K562 (cell line): ENCODE measurements around the gene SLC4A2. TPM values are rescaled to one million over a fixed set of nuclear protein-coding genes. Genes with fewer than 3 reads are reported as not detected.

Source experiments
- E2F5 ChIP-seq: sonication (generic); formaldehyde crosslinking; IDR thresholded peaks from 2 replicates; pipeline ENCODE4 v1.8.0; 2022; ENCODE audit warnings: mild to moderate bottlenecking, missing genetic modification reagents
- KLF13 ChIP-seq: fragments of 450-650 bp; IDR thresholded peaks from 2 replicates; pipeline ENCODE4 v1.6.1; 2016; ENCODE audit warnings: missing genetic modification characterization, low read depth, mild to moderate bottlenecking, missing compliant biosample characterization, moderate library complexity, borderline replicate concordance
- MAFK ChIP-seq: IDR thresholded peaks from 2 replicates; pipeline ENCODE4 v1.6.1; 2011; ENCODE audit warnings: low read length, improper control_type of control experiment
- POLR2B ChIP-seq: fragments of 450-650 bp; IDR thresholded peaks from 2 replicates; pipeline ENCODE4 v1.6.1; 2018; ENCODE audit warnings: low read depth; ENCODE audit not compliant: partially characterized antibody
- RAD51 ChIP-seq: fragments of 450-650 bp; IDR thresholded peaks from 2 replicates; pipeline ENCODE4 v1.7.1; 2016; ENCODE audit warnings: low read depth, mild to moderate bottlenecking, borderline replicate concordance
- SIN3B ChIP-seq: fragments of 450-650 bp; IDR thresholded peaks from 2 replicates; pipeline ENCODE4 v1.6.1; 2017; ENCODE audit warnings: low read depth, mild to moderate bottlenecking, moderate library complexity
- TEAD1 ChIP-seq, 2 experiments: fragments of 450-650 bp in 1 of 2; sonication (generic) in 1 of 2; formaldehyde crosslinking; IDR thresholded peaks; 2 replicates each; pipeline versions ENCODE4 v1.4.0 to v1.8.0; 2020 to 2022; ENCODE audit warnings: mild to moderate bottlenecking in 2 of 2, missing genetic modification reagents in 1 of 2
- ZBTB40 ChIP-seq, 2 experiments: fragments of 450-650 bp in 1 of 2; sonication (generic) in 1 of 2; formaldehyde crosslinking in 1 of 2; IDR thresholded peaks; 2 replicates each; pipeline versions ENCODE4 v1.7.1 to v1.9.0; 2016 to 2022; ENCODE audit warnings: inconsistent platforms in 1 of 2, mild to moderate bottlenecking in 1 of 2, missing genetic modification reagents in 1 of 2
- ZKSCAN8 ChIP-seq: fragments of 200-800 bp; sonication (Bioruptor generic); IDR thresholded peaks from 2 replicates; pipeline ENCODE4 v1.6.1; 2016; ENCODE audit warnings: missing genetic modification characterization, missing compliant biosample characterization
- ZNF263 ChIP-seq: sonication (generic); formaldehyde crosslinking; IDR thresholded peaks from 2 replicates; pipeline ENCODE4 v1.8.0; 2022; ENCODE audit warnings: mild to moderate bottlenecking, missing genetic modification reagents, borderline replicate concordance
- ZNF445 ChIP-seq: fragments of 250-450 bp; sonication (Bioruptor Pico); IDR thresholded peaks from 2 replicates; pipeline ENCODE4 v1.4.0; 2020; ENCODE audit warnings: low read depth, mild to moderate bottlenecking, moderate library complexity
- ZNF717 ChIP-seq: fragments of 250-450 bp; sonication (Bioruptor Pico); IDR thresholded peaks from 2 replicates; pipeline ENCODE4 v1.5.0; 2021
- polyA plus RNA-seq, 8 experiments: library from polyadenylated mRNA; depleted of rRNA in 4 of 8; stranded (reverse) in 5 of 8; unstranded in 3 of 8; fragments of >200 nt; fragmentation: Nextera tagmentation in 2 of 8; fragmentation: Illumina TruSeq in 1 of 8; extraction: Ambion mirVana in 2 of 8; extraction: Trizol in 1 of 8; gene quantifications; 2 replicates each; pipeline versions ENCODE4 v1.2.1 to v1.2.3, GENCODE V29; 2011 to 2014; ENCODE audit warnings: inconsistent platforms in 1 of 8, missing spikeins in 1 of 8
- total RNA-seq, 7 experiments: library from RNA; depleted of rRNA in 6 of 7; stranded (reverse); fragments of >200 nt in 6 of 7; fragmentation: Illumina TruSeq in 2 of 7; extraction: Trizol in 2 of 7; gene quantifications; 2 replicates each; pipeline versions ENCODE4 v1.2.1 to v1.2.3, GENCODE V29; 2011 to 2021; ENCODE audit warnings: low replicate concordance in 1 of 7
- TF ChIP-seq, protein P1 (sequence below): fragments of 250-450 bp; sonication (Bioruptor Pico); IDR thresholded peaks from 2 replicates; pipeline ENCODE4 v1.9.0; 2021; ENCODE audit warnings: mild to moderate bottlenecking
- TF ChIP-seq, protein P2 (sequence below): fragments of 450-650 bp; IDR thresholded peaks from 2 replicates; pipeline ENCODE4 v1.6.1; 2016; ENCODE audit warnings: borderline replicate concordance

Gene SLC4A2
- total and polyA plus RNA-seq, 9 of the 15 experiments (the other 6 are each of a cell fraction or from before 2014, with no cell fraction given): 11.4 to 375 (median 130) TPM

GRCh38 chr7:151085691-151086620 is 26.6 kb downstream of the SLC4A2 start, which contains the start of gene AGAP3 (continued):
- peak; percentile 51 for TF ChIP-seq ZBTB40 (IDR thresholded peaks at IDR 0.05)
- TF ChIP-seq ZBTB40 (CRISPR knock-in tag; IDR thresholded peaks at IDR 0.05): no peak
- no peak for TF ChIP-seq SIN3B
- TF ChIP-seq, protein P1, sequence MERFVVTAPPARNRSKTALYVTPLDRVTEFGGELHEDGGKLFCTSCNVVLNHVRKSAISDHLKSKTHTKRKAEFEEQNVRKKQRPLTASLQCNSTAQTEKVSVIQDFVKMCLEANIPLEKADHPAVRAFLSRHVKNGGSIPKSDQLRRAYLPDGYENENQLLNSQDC (CRISPR knock-in tag): no peak
- TF ChIP-seq ZNF263 (CRISPR knock-in tag): peak; percentile 77
- TF ChIP-seq RAD51: 0 out of 2 replicates have a peak, but pooled peaks have one; percentile 49
- TF ChIP-seq ZNF717 (CRISPR knock-in tag): no peak
- peak; percentile 94 for TF ChIP-seq POLR2B
- 0 out of 4 replicates have a peak, but pooled peaks of 1 of the 2 experiments have one; percentile 26 for TF ChIP-seq TEAD1 (CRISPR knock-in tag; IDR thresholded peaks at IDR 0.05)
- TF ChIP-seq KLF13 (tag): peak; percentile 72
- TF ChIP-seq MAFK: no peak
- no peak for TF ChIP-seq ZKSCAN8 (CRISPR knock-in tag)
- TF ChIP-seq, protein P2, sequence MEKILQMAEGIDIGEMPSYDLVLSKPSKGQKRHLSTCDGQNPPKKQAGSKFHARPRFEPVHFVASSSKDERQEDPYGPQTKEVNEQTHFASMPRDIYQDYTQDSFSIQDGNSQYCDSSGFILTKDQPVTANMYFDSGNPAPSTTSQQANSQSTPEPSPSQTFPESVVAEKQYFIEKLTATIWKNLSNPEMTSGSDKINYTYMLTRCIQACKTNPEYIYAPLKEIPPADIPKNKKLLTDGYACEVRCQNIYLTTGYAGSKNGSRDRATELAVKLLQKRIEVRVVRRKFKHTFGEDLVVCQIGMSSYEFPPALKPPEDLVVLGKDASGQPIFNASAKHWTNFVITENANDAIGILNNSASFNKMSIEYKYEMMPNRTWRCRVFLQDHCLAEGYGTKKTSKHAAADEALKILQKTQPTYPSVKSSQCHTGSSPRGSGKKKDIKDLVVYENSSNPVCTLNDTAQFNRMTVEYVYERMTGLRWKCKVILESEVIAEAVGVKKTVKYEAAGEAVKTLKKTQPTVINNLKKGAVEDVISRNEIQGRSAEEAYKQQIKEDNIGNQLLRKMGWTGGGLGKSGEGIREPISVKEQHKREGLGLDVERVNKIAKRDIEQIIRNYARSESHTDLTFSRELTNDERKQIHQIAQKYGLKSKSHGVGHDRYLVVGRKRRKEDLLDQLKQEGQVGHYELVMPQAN: peak; percentile 65
- TF ChIP-seq ZNF445: no peak
- no peak for TF ChIP-seq E2F5
